HepG2 (cell line): ENCODE data around the gene ORC3. TPM values are rescaled to one million over a fixed set of nuclear protein-coding genes. Genes with fewer than 3 reads are reported as not detected.

Experiments used
- ATAC-seq: fragments of 200-7000 bp; cut with Tn5 transposase; 3 replicates; pipeline ENCODE4 v1.9.1; 2020; ENCODE audit warnings: mild to moderate bottlenecking, moderate library complexity
- BruUV-seq: library from RNA; stranded (reverse); fragments of 400-500 nt; replicated peaks from 2 replicates; lab custom pipeline; 2021; lab: Mats Ljungman, UMichigan
- CTCF ChIA-PET: fragments of 300-600 bp; formaldehyde crosslinking; extraction: SDS; loops from one replicate; lab custom pipeline; 2021; ENCODE audit warnings: low total read pairs, inconsistent platforms, low intra/inter-chr PET ratio; lab: Yijun Ruan, JAX
- POLR2A ChIA-PET: fragments of 350-600 bp; sonication (Branson Sonifier 250); formaldehyde crosslinking; loops from one replicate; lab custom pipeline; 2020; ENCODE audit warnings: antibody characterized with exemption, inconsistent platforms; lab: Yijun Ruan, JAX
- DNase-seq: peaks from one replicate; pipeline ENCODE4 v3.0.0-alpha.2; 2015; ENCODE audit warnings: low spot score
- FAIRE-seq: peaks from 3 replicates; lab custom pipeline; 2011; peaks lifted over from hg19 to GRCh38; lab: Jason Lieb, UNC
- H2AFZ ChIP-seq: one replicate; pipeline ENCODE4 v1.6.1; 2011; ENCODE audit warnings: low read length, inconsistent platforms
- H3K27ac ChIP-seq: fragments of 300-600 bp; 3 replicates; pipeline ENCODE4 v1.8.0; 2011; ENCODE audit warnings: mixed run types, mild to moderate bottlenecking, mixed read lengths, low read length, inconsistent platforms; ENCODE audit not compliant: insufficient read depth; ENCODE audit errors: extremely low read length
- H3K27me3 ChIP-seq, 2 experiments: fragments of 200-600 bp in 1 of 2; 2 replicates in 1 of 2; 3 replicates in 1 of 2; pipeline versions ENCODE4 v1.6.0 to v1.8.0; 2011; ENCODE audit warnings: low read length in 2 of 2, mild to moderate bottlenecking in 2 of 2, moderate library complexity in 2 of 2, inconsistent platforms in 1 of 2; ENCODE audit not compliant: insufficient read depth in 2 of 2, control insufficient read depth in 1 of 2
- H3K36me3 ChIP-seq, 2 experiments: fragments of 200-600 bp in 1 of 2; replicated peaks in 1 of 2; 2 replicates in 1 of 2; 3 replicates in 1 of 2; pipeline versions ENCODE4 v1.5.1 to v1.8.0; 2011; ENCODE audit warnings: low read length in 2 of 2, inconsistent platforms in 1 of 2; ENCODE audit not compliant: insufficient read depth in 2 of 2, control insufficient read depth in 1 of 2
- H3K4me1 ChIP-seq: 2 replicates; pipeline ENCODE4 v1.5.1; 2012; ENCODE audit warnings: low read length, inconsistent platforms; ENCODE audit not compliant: insufficient read depth
- H3K4me2 ChIP-seq: 2 replicates; pipeline ENCODE4 v1.6.0; 2011; ENCODE audit warnings: low read depth, low read length, inconsistent platforms
- H3K4me3 ChIP-seq, 3 experiments: fragments of 200-600 bp in 1 of 3; sonication (generic), shearing (Covaris generic) in 1 of 3; replicated peaks in 1 of 3; 2 replicates each; pipeline ENCODE4 v1.5.1; 2011 to 2016; ENCODE audit warnings: low read length in 3 of 3, inconsistent platforms in 2 of 3, low read depth in 2 of 3, mild to moderate bottlenecking in 2 of 3, control low read depth in 1 of 3, mixed read lengths in 1 of 3; ENCODE audit not compliant: insufficient read depth in 1 of 3
- H3K79me2 ChIP-seq: one replicate; pipeline ENCODE4 v1.6.1; 2011; ENCODE audit warnings: low read length, inconsistent platforms; ENCODE audit not compliant: insufficient read depth
- H3K9ac ChIP-seq: 2 replicates; pipeline ENCODE4 v1.6.0; 2011; ENCODE audit warnings: mild to moderate bottlenecking, low read depth, low read length, inconsistent platforms; ENCODE audit not compliant: insufficient read depth
- H3K9me3 ChIP-seq: 2 replicates; pipeline ENCODE4 v1.5.1; 2012; ENCODE audit warnings: mild to moderate bottlenecking, low read length
- H4K20me1 ChIP-seq: 2 replicates; pipeline ENCODE4 v1.6.0; 2011; ENCODE audit warnings: inconsistent platforms, mild to moderate bottlenecking, low read length, moderate library complexity; ENCODE audit not compliant: insufficient read depth
- CBX5 ChIP-seq: sonication (generic); formaldehyde crosslinking; IDR thresholded peaks from 2 replicates; pipeline ENCODE4 v1.4.0; 2020; ENCODE audit warnings: missing genetic modification reagents, borderline replicate concordance
- HINFP ChIP-seq: sonication (generic); formaldehyde crosslinking; IDR thresholded peaks from 2 replicates; pipeline ENCODE4 v1.4.0; 2020; ENCODE audit warnings: low read depth, mild to moderate bottlenecking, missing genetic modification reagents
- HNRNPUL1 ChIP-seq: fragments of 200-400 bp; formaldehyde crosslinking; IDR thresholded peaks from 2 replicates; pipeline ENCODE4 v1.6.1; 2017; ENCODE audit warnings: low read depth, mild to moderate bottlenecking, low read length, moderate library complexity
- NR2F1 ChIP-seq, 2 experiments: fragments of 450-650 bp in 1 of 2; formaldehyde crosslinking in 1 of 2; IDR thresholded peaks; 2 replicates each; pipeline versions ENCODE4 v1.5.0 to v1.6.1; 2016 to 2020; ENCODE audit warnings: mild to moderate bottlenecking in 1 of 2, missing compliant biosample characterization in 1 of 2, missing genetic modification reagents in 1 of 2, moderate library complexity in 1 of 2
- NR3C1 ChIP-seq: sonication (generic); formaldehyde crosslinking; IDR thresholded peaks from 2 replicates; pipeline ENCODE4 v1.4.0; 2020; ENCODE audit warnings: missing genetic modification reagents
- SOX13 ChIP-seq, 3 experiments: fragments of 450-650 bp in 1 of 3; sonication (generic) in 1 of 3; formaldehyde crosslinking in 1 of 3; IDR thresholded peaks in 2 of 3; conservative IDR thresholded peaks in 1 of 3; 2 replicates each; pipeline versions ENCODE4 v1.5.0 to v1.6.1; 2016 to 2020; ENCODE audit warnings: antibody characterized with exemption in 1 of 3, mild to moderate bottlenecking in 1 of 3, missing compliant biosample characterization in 1 of 3, missing genetic modification reagents in 1 of 3, moderate library complexity in 1 of 3
- UBTF ChIP-seq: sonication (generic); formaldehyde crosslinking; IDR thresholded peaks from 2 replicates; pipeline ENCODE4 v1.4.0; 2020; ENCODE audit warnings: mild to moderate bottlenecking, missing genetic modification reagents
- ZNF296 ChIP-seq: sonication (generic); formaldehyde crosslinking; conservative IDR thresholded peaks from 2 replicates; pipeline ENCODE4 v1.5.0; 2020; ENCODE audit warnings: mild to moderate bottlenecking, missing genetic modification reagents
- ZNF737 ChIP-seq: sonication (generic); formaldehyde crosslinking; IDR thresholded peaks from 2 replicates; pipeline ENCODE4 v1.5.0; 2020; ENCODE audit warnings: missing genetic modification reagents, mild to moderate bottlenecking, borderline replicate concordance
- in situ Hi-C: cut with HindIII; loops from 2 replicates; pipeline ENCODE4 v1.10.0; 2017; ENCODE audit warnings: low pct_unique_long_range_greater_than_20kb; ENCODE audit not compliant: extremely low pct_ligation_motif_present
- intact Hi-C: fragments of 100-400 bp; cut with micrococcal nuclease; formaldehyde crosslinking; loops from one replicate; pipeline ENCODE4 v1.10.0; 2022; ENCODE audit not compliant: unreplicated experiment
- polyA plus RNA-seq, 8 experiments: library from polyadenylated mRNA; depleted of rRNA in 3 of 8; stranded (reverse) in 7 of 8; unstranded in 1 of 8; fragments of >200 nt; fragmentation: Illumina TruSeq in 4 of 8; extraction: Trizol in 4 of 8; gene quantifications; 2 replicates each; pipeline versions ENCODE4 v1.2.1 to v1.2.3, GENCODE V29; 2011 to 2016; ENCODE audit warnings: low read depth in 4 of 8, missing spikeins in 1 of 8, mixed read lengths in 1 of 8; ENCODE audit not compliant: insufficient read depth in 1 of 8
- total RNA-seq, 5 experiments: library from RNA; depleted of rRNA; stranded (reverse); fragments of >200 nt; fragmentation: Illumina TruSeq; extraction: Trizol; gene quantifications; 2 replicates each; pipeline ENCODE4 v1.2.3, GENCODE V29; 2016; ENCODE audit warnings: low read depth in 1 of 5

Gene ORC3
- total and polyA plus RNA-seq, 2 of the 13 experiments (the other 11 are each of a cell fraction or from before 2014, with no cell fraction given): 21.8 to 43.5 TPM

- POLR2A ChIA-PET: no interaction called here
- Histone ChIP-seq H4K20me1 (no peaks in the 10 kb centered on the region), H3K9me3 (no peaks in the 10 kb centered on the region), H3K9ac (no peak overlapping the region), H3K4me2 (no peak overlapping the region), H3K27ac (no peak overlapping the region), H3K4me1 (no peaks in the 10 kb centered on the region), H2AFZ (no peak overlapping the region), H3K79me2 (no peaks in the 10 kb centered on the region), H3K27me3 (no peaks in the 10 kb centered on the region), H3K36me3 (peaks cover 4 to 24% of the 10 kb centered on the region in 2 experiments; a peak in 4 of 5 replicates), H3K4me3 (no peak overlapping the region)
- no TSS peak for BruUV-seq
- CTCF ChIA-PET: no interaction called here
- DNase-seq: no peak
- FAIRE-seq: no peak
- TF ChIP-seq UBTF (CRISPR knock-in tag): no peak
- no peak for TF ChIP-seq HNRNPUL1
- no peak for TF ChIP-seq SOX13 (IDR thresholded peaks at IDR 0.05)
- TF ChIP-seq SOX13 (CRISPR knock-in tag; conservative IDR thresholded peaks at IDR 0.05 in 1 of 2, IDR thresholded peaks at IDR 0.05 in 1 of 2): no peak
- no peak for TF ChIP-seq NR2F1 (CRISPR knock-in tag; IDR thresholded peaks at IDR 0.05)
- TF ChIP-seq CBX5 (CRISPR knock-in tag): no peak
- no peak for TF ChIP-seq ZNF737 (CRISPR knock-in tag)
- no peak for TF ChIP-seq NR3C1
- TF ChIP-seq ZNF296 (CRISPR knock-in tag): no peak
- no peak for TF ChIP-seq HINFP (CRISPR knock-in tag)
- intact Hi-C loops (no loop called here), in situ Hi-C loops (no loop called here)
- no peak for ATAC-seq
Measured at GRCh38 chr6:87656857-87657256, 66.9 kb downstream of the ORC3 start.
